ENCODE measurements around the gene CYP4F3. TPM values are rescaled to one million over a fixed set of nuclear protein-coding genes. Genes with fewer than 3 reads are reported as not detected.

CYP4F3 gene
- total RNA-seq, 1 donor from 2014 or later: not detected

DNA sequence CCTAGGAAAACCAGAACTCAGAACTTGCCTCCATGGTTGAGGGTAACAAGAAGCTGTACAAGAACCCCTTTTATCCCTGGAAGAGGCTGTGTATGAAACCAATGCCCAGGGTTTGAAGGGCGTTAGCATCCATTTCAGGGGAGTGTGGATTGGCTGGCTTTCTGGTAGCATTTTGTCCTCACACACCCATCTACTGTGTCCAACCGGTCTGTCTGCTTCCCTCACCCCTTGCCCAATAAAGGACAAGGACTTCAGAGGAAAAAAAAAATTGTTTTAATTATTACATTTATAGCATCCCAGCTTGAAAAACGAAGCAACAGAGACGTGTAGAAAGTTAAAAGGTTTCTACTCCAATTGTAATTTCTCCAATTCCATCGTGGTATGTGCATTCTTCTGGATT, 28.4 kb upstream of the CYP4F3 start:
- TF ChIP-seq, protein P1, sequence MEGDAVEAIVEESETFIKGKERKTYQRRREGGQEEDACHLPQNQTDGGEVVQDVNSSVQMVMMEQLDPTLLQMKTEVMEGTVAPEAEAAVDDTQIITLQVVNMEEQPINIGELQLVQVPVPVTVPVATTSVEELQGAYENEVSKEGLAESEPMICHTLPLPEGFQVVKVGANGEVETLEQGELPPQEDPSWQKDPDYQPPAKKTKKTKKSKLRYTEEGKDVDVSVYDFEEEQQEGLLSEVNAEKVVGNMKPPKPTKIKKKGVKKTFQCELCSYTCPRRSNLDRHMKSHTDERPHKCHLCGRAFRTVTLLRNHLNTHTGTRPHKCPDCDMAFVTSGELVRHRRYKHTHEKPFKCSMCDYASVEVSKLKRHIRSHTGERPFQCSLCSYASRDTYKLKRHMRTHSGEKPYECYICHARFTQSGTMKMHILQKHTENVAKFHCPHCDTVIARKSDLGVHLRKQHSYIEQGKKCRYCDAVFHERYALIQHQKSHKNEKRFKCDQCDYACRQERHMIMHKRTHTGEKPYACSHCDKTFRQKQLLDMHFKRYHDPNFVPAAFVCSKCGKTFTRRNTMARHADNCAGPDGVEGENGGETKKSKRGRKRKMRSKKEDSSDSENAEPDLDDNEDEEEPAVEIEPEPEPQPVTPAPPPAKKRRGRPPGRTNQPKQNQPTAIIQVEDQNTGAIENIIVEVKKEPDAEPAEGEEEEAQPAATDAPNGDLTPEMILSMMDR (IDR thresholded peaks at IDR 0.05; ENCODE audit: unreplicated experiment): no peak
- H3K4me3 Mint-ChIP-seq: no peak overlapping the region
- no peak for DNase-seq (ENCODE audit: low spot score in 2 of 2, unreplicated experiment in 2 of 2)
- H3K27ac Mint-ChIP-seq: no peak overlapping the region
- no peaks in the 10 kb centered on the region for H3K36me3 Mint-ChIP-seq
- no peaks in the 10 kb centered on the region for H3K4me1 Mint-ChIP-seq
- peaks cover 51% of the 10 kb centered on the region for H3K9me3 Mint-ChIP-seq
- no peaks in the 10 kb centered on the region for H3K27me3 Mint-ChIP-seq (ENCODE audit: low read depth)

DNA sequence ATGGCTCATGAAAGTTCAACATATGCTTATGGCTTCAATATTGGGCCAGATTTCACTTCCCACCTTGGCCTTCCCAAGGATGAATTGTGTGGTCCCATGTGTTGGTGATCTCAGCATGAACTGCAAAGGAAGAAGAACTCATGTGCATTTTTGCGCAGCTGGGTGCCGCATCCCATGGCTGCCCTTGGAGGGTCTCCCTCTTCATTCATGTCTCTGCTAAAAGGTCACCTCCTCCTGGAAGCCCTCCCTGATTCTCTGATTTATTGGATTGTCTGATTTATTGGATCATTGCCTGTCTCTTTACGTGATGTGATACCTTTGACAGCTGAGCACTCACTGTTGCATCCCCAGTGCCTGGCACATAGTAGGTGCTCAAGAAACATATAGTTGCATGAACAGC, 27.4 kb upstream of the CYP4F3 start:
- no peaks in the 10 kb centered on the region for H3K36me3 Mint-ChIP-seq
- H3K27me3 Mint-ChIP-seq (ENCODE audit: low read depth): no peaks in the 10 kb centered on the region
- peaks cover 58% of the 10 kb centered on the region for H3K9me3 Mint-ChIP-seq
- no peak for DNase-seq (ENCODE audit: low spot score in 2 of 2, unreplicated experiment in 2 of 2)
- TF ChIP-seq, protein P1 (IDR thresholded peaks at IDR 0.05; ENCODE audit: unreplicated experiment): no peak
- H3K27ac Mint-ChIP-seq: no peak overlapping the region
- no peak overlapping the region for H3K4me3 Mint-ChIP-seq
- no peaks in the 10 kb centered on the region for H3K4me1 Mint-ChIP-seq

DNA sequence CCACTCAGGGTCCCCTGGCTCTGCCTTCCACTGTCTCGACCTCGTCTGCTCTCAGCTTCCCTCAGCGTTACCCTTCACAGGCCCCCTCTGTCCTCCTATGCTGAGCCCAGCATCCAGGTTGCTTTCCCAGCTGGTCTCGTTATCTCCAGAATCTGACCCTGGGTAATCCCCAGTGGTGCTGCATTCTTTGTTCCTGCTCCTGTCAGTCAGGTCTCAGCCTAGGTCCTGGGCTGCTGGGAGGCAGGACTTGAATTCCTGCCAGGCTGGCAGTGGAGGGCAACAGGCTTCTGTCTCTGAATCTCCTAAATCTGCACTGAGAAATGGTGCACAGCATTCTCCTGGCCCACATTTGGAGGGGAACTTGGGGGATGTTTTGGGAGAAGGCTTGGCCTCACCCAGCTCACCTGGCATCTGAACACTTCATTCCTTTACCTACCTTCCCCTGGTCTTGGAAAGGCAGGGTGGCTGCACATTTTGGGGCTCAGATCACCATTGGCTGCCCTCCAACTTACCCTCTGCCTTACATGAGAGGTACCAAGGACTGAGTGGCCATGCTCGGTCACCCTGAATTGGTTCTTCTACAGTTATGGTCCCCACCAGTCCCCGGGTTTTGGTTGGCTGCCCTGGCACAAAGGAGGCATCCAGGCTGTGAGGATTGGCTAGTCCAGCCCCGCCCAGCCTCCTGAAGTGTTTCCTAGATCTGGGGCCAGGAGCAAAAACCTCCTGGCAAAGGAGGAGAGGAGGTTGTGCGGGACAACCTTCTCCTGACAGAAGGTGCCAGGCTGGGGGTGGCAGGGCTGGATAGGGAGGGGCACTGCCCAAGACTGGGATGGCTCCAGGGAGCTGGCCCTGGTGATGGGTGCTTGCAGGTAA, 26.0 kb upstream of the CYP4F3 start, which contains the start of gene CYP4F8:
CYP4F8 (plus strand) TSS at position 712 of the 873 bp plus-strand sequence. CDS start 399 bp downstream, outside the sequence.
- DNase-seq (ENCODE audit: low spot score in 2 of 2, unreplicated experiment in 2 of 2): no peak
- H3K9me3 Mint-ChIP-seq: peaks cover 65% of the 10 kb centered on the region
- H3K27me3 Mint-ChIP-seq (ENCODE audit: low read depth): no peaks in the 10 kb centered on the region
- H3K4me3 Mint-ChIP-seq: no peak within 1 kb of the TSS
- TF ChIP-seq, protein P1 (IDR thresholded peaks at IDR 0.05; ENCODE audit: unreplicated experiment): no peak
- H3K4me1 Mint-ChIP-seq: no peaks in the 10 kb centered on the region
- H3K27ac Mint-ChIP-seq: no peak within 1 kb of the TSS
- peaks cover under 1% of the 10 kb centered on the region for H3K36me3 Mint-ChIP-seq

DNA sequence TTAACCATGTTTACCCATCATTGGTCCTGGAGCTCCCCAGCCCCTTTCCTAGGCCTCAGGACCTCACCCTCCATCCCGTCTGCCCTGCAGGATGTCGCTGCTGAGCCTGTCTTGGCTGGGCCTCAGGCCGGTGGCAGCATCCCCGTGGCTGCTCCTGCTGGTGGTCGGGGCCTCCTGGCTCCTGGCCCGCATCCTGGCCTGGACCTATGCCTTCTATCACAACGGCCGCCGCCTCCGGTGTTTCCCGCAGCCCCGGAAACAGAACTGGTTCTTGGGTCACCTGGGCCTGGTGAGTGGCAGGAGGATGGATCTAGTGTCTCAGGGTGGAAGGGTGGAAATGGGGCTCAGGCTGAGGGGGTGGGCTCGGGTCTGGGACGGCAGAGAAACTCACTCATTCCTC, 25.2 kb upstream of the CYP4F3 start:
- no peak for DNase-seq (ENCODE audit: low spot score in 2 of 2, unreplicated experiment in 2 of 2)

DNA sequence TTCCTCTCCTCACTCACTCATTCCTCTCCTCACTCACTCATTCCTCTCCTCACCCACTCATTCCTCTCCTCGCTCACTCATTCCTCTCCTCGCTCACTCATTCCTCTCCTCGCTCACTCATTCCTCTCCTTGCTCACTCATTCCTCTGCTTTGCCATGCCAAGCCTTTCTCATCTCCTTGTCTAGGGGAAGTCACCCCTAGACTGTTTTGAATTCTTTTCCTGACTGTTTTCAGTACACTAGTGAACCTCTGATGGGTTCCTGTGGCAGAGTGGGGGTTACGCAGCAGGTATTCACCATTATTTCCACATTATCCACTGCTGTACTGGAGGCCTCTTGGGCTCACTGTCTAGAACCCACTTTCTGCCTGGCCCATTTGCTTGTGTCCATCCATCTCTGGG, 24.5 kb upstream of the CYP4F3 start:
- Mint-ChIP-seq H3K36me3 (peaks cover 2% of the 10 kb centered on the region), H3K27ac (no peak overlapping the region), H3K4me1 (no peaks in the 10 kb centered on the region), H3K9me3 (peaks cover 58% of the 10 kb centered on the region), H3K4me3 (no peak overlapping the region), H3K27me3 (ENCODE audit: low read depth) (no peaks in the 10 kb centered on the region)
- no peak for DNase-seq (ENCODE audit: low spot score in 2 of 2, unreplicated experiment in 2 of 2)
- TF ChIP-seq, protein P1 (IDR thresholded peaks at IDR 0.05; ENCODE audit: unreplicated experiment): no peak

More for the DNA sequence above, 25.2 kb upstream of the CYP4F3 start:
- Mint-ChIP-seq H3K36me3 (peaks cover 2% of the 10 kb centered on the region), H3K4me1 (no peaks in the 10 kb centered on the region), H3K27ac (no peak overlapping the region), H3K9me3 (peaks cover 63% of the 10 kb centered on the region), H3K27me3 (ENCODE audit: low read depth) (no peaks in the 10 kb centered on the region), H3K4me3 (no peak overlapping the region)
- TF ChIP-seq, protein P1 (IDR thresholded peaks at IDR 0.05; ENCODE audit: unreplicated experiment): no peak
